DMS 273 (cell line): ENCODE data around the gene NAP1L5.

Source experiments
- DNase-seq: peaks from one replicate; lab custom pipeline; 2025; ENCODE audit not compliant: unreplicated experiment; lab: John Stamatoyannopoulos, UW

The NAP1L5 gene

GRCh38 chr4:88697588-88698329 lies at the start of gene NAP1L5:
Gene NAP1L5 (minus strand): TSS chr4:88697829. CDS start chr4:88697754, 75 bp downstream.
- no peak for DNase-seq

- no peak for DNase-seq
These were observed 49.7 kb upstream of the NAP1L5 start for GRCh38 chr4:88747351-88747750.

GRCh38 chr4:88746206-88746605 lies 48.6 kb upstream of the NAP1L5 start:
- no peak for DNase-seq

GRCh38 chr4:88745581-88746163 lies 48.0 kb upstream of the NAP1L5 start:
- no peak for DNase-seq

GRCh38 chr4:88745175-88745574 lies 47.5 kb upstream of the NAP1L5 start:
- DNase-seq, result no peak

- no peak for DNase-seq
These were observed 47.0 kb upstream of the NAP1L5 start for GRCh38 chr4:88744609-88745008.

GRCh38 chr4:88743696-88744095 lies 46.1 kb upstream of the NAP1L5 start:
- DNase-seq, result no peak

- no peak for DNase-seq
These were observed 44.9 kb upstream of the NAP1L5 start for GRCh38 chr4:88742561-88742960.

- DNase-seq, result no peak
These were observed 40.6 kb upstream of the NAP1L5 start for GRCh38 chr4:88738180-88738579.

GRCh38 chr4:88737307-88737941 lies 39.8 kb upstream of the NAP1L5 start:
- DNase-seq, result no peak

GRCh38 chr4:88736264-88736663 lies 38.6 kb upstream of the NAP1L5 start:
- DNase-seq, result no peak

- no peak for DNase-seq
These were observed 37.9 kb upstream of the NAP1L5 start for GRCh38 chr4:88735564-88735963.

- DNase-seq, result no peak
These were observed 36.8 kb upstream of the NAP1L5 start for GRCh38 chr4:88734403-88734949.

GRCh38 chr4:88732714-88733368 lies 35.2 kb upstream of the NAP1L5 start:
- no peak for DNase-seq

GRCh38 chr4:88731381-88731780 lies 33.8 kb upstream of the NAP1L5 start:
- no peak for DNase-seq

- no peak for DNase-seq
These were observed 33.2 kb upstream of the NAP1L5 start for GRCh38 chr4:88730811-88731210.

GRCh38 chr4:88729146-88729760 lies 31.6 kb upstream of the NAP1L5 start:
- DNase-seq, result no peak

- DNase-seq, result no peak
These were observed 30.5 kb upstream of the NAP1L5 start for GRCh38 chr4:88728146-88728545.

- DNase-seq, result no peak
These were observed 28.4 kb upstream of the NAP1L5 start for GRCh38 chr4:88725986-88726385.

GRCh38 chr4:88725143-88725542 lies 27.5 kb upstream of the NAP1L5 start:
- no peak for DNase-seq

- no peak for DNase-seq
These were observed 26.8 kb upstream of the NAP1L5 start for GRCh38 chr4:88724406-88724805.
